Neural progenitor cell (in vitro differentiated cells): ENCODE measurements around the gene CELF4.

ENCODE experiments used
- CTCF ChIP-seq: fragments of 200-600 bp; sonication (generic); IDR thresholded peaks from 2 replicates; pipeline ENCODE4 v1.5.1; 2017; ENCODE audit warnings: antibody characterized with exemption, mild to moderate bottlenecking
- EZH2 ChIP-seq: fragments of 200-600 bp; sonication (generic); IDR thresholded peaks from 2 replicates; pipeline ENCODE4 v1.6.1; 2017; ENCODE audit warnings: antibody characterized with exemption, mild to moderate bottlenecking, moderate library complexity
- EZH2phosphoT487 ChIP-seq: fragments of 200-600 bp; sonication (generic); IDR thresholded peaks from 2 replicates; pipeline ENCODE4 v1.6.1; 2017; ENCODE audit warnings: antibody characterized with exemption

DNA sequence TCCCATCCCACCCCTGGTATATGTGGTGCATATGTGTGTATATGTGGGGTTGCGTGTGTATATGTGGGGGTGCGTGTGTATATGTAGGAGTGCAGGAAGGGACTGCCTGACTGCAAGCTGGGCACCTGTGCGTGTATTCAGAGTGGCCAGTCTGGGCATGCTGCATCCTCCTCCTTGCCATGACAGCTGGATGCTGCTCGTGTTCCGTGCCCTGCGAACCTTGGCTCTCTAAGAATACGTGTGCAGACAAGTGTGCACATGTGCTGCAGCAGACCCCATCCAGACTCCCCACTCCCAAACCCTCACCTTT, 222.1 kb downstream of the CELF4 start:
- TF ChIP-seq CTCF (no peak), EZH2 (no peak), EZH2phosphoT487 (no peak)
